Mesothelial cell of epicardium (in vitro differentiated cells): ENCODE results near the gene MICOS13. TPM values are rescaled to one million over a fixed set of nuclear protein-coding genes. Genes with fewer than 3 reads are reported as not detected.

ENCODE experiments used
- DNase-seq, 2 experiments: peaks; one replicate each; pipeline ENCODE4 v3.0.0; 2021; ENCODE audit warnings: low spot score in 2 of 2; ENCODE audit not compliant: unreplicated experiment in 2 of 2
- H3K27ac Mint-ChIP-seq: 2 replicates; pipeline ENCODE4 v1.8.0; 2021; ENCODE audit warnings: mixed read lengths
- H3K27me3 Mint-ChIP-seq: 2 replicates; pipeline ENCODE4 v1.8.0; 2021; ENCODE audit warnings: low read depth, mixed read lengths
- H3K36me3 Mint-ChIP-seq: 2 replicates; pipeline ENCODE4 v1.8.0; 2021; ENCODE audit warnings: mixed read lengths
- H3K4me1 Mint-ChIP-seq: 2 replicates; pipeline ENCODE4 v1.8.0; 2021; ENCODE audit warnings: mixed read lengths
- H3K4me3 Mint-ChIP-seq: 2 replicates; pipeline ENCODE4 v1.8.0; 2021; ENCODE audit warnings: mild to moderate bottlenecking, moderate library complexity, mixed read lengths
- H3K9me3 Mint-ChIP-seq: 2 replicates; pipeline ENCODE4 v1.8.0; 2021; ENCODE audit warnings: mixed read lengths
- total RNA-seq: library from RNA; stranded (reverse); gene quantifications from 3 replicates; pipeline ENCODE4 v1.2.1, GENCODE V29; 2021
- TF ChIP-seq, protein P1 (sequence below): fragments of 200-600 bp; sonication (generic); IDR thresholded peaks from one replicate; pipeline ENCODE4 v1.5.0; 2021; ENCODE audit warnings: antibody characterized with exemption; ENCODE audit not compliant: unreplicated experiment

MICOS13 gene
- total RNA-seq, 1 donor from 2014 or later: 30.7 TPM

DNA sequence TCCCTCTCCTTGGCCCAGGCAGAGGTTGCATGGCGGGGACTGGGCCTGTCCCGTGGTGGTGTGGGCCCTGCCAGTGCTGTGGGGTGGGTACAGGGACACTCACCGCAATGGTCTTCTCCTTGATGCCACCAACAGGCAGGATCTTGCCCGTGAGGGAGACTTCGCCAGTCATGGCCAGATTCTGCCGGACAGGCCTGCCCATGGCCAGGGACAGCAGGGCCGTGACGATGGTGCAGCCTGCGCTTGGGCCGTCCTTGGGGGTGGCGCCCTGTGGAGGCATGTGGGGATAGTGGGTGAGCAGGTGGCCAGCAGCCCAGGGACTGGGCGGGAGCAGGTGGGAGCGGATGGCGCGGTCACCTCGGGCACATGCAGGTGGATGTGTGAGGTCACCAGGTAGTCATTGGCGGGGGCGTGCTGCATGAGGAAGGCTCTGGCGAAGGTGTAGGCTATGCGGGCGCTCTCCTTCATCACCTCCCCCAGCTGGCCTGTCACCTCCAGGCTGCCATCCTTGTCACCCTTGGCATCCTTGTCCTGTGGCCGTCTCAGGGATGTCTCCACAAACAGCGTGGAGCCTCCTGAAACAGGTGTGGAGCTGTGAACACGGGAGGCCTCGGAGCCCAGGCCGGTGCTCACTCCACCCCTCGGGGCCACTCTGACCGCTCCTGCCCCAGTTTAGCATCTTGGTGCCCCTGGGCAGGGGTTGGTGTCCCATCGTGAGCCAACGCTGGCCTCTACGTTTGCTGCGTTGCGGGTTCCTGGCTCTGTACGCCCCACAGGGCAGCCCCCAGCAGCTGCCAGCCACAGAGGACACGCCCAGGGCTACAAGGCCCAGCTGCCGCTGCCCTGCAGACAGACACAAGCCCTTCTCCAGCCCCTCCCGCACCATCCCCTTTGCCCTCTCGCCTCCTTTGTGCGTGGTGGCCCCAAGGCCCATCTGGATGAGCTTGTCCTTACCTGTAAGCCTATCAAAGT is 13.2 kb upstream of the MICOS13 start:
- Mint-ChIP-seq H3K9me3 (no peaks in the 10 kb centered on the region), H3K4me1 (peaks cover 16% of the 10 kb centered on the region), H3K36me3 (no peaks in the 10 kb centered on the region), H3K4me3 (peak overlapping the region; percentile 98), H3K27ac (no peak overlapping the region), H3K27me3 (no peaks in the 10 kb centered on the region)
- DNase-seq: no peak
- TF ChIP-seq, protein P1, sequence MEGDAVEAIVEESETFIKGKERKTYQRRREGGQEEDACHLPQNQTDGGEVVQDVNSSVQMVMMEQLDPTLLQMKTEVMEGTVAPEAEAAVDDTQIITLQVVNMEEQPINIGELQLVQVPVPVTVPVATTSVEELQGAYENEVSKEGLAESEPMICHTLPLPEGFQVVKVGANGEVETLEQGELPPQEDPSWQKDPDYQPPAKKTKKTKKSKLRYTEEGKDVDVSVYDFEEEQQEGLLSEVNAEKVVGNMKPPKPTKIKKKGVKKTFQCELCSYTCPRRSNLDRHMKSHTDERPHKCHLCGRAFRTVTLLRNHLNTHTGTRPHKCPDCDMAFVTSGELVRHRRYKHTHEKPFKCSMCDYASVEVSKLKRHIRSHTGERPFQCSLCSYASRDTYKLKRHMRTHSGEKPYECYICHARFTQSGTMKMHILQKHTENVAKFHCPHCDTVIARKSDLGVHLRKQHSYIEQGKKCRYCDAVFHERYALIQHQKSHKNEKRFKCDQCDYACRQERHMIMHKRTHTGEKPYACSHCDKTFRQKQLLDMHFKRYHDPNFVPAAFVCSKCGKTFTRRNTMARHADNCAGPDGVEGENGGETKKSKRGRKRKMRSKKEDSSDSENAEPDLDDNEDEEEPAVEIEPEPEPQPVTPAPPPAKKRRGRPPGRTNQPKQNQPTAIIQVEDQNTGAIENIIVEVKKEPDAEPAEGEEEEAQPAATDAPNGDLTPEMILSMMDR: no peak

DNA sequence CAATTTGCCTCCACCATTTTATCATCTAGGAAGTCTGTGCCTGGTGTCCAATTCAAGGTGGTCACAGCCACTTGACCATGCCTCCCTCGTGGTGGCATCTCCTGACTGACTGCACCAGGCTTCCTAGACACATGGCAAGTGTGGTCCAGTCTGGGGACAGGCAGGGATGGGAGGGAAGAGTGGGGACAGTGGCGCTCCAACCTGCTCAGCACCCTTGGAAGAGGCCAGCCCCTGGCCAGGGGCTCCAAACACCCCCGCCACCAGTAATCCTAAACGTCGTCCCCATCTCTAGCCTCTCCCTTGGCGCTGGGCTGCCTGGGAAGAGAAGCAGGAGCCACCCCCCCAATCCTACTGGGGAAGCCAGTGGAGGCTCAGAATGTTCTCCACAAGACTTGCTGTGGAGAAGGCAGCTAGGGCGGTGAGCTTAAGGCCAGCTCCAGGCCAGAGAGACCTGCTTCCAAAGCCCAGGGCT is 12.4 kb upstream of the MICOS13 start:
- H3K4me3 Mint-ChIP-seq: peak overlapping the region; percentile 98
- peak overlapping the region; percentile 80 for H3K27ac Mint-ChIP-seq
- H3K36me3 Mint-ChIP-seq: no peaks in the 10 kb centered on the region

DNA sequence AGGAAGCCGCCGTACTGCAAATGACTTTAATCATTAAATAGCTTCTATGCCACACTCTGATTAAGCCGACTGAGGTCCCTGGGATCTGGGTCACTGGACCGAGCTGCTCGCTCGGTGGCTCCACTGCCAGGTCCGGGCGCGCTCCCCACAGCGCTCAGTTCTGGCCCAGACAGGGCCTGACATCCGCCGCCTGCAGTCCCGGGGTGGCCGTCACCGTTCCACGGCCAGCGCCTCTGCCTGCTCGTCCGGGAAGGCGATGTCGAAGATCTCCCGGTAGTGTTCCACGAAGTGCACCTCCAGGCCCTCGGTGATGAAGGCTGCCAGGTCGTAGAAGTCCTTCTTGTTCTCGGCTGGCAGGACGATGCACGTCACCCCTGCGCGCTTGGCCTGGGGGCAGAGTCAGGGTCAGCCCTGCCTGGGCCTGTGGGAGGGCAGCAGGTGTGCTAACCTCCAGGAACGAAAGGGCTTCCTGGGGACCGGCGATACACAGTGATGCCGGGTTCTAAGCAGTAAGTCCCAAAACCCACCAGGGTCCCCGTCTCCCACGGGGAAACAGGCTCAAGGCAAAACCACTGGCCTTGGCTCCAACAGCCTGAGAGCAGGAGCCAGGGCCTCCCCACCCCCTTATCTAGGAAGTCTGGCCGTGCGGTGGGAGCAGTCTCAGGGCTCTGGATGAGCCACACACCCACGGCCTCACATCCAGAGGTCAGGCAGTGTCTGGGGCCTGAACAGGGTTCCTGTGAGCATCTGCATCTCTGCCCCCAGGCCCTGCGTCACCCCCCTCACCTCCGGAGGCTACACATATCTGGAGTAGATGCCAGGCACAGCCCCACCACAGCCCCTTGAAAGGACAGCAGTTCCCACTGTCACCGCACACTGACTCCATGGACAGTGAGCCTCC is 11.8 kb upstream of the MICOS13 start:
- TF ChIP-seq, protein P1: no peak
- no peak for DNase-seq
- Mint-ChIP-seq H3K4me3 (peak overlapping the region; percentile 98), H3K36me3 (no peaks in the 10 kb centered on the region), H3K9me3 (no peaks in the 10 kb centered on the region), H3K27ac (peak overlapping the region; percentile 80), H3K27me3 (no peaks in the 10 kb centered on the region), H3K4me1 (peaks cover 16% of the 10 kb centered on the region)

More for the DNA sequence above, 12.4 kb upstream of the MICOS13 start:
- Mint-ChIP-seq H3K9me3 (no peaks in the 10 kb centered on the region), H3K27me3 (no peaks in the 10 kb centered on the region), H3K4me1 (peaks cover 16% of the 10 kb centered on the region)
- TF ChIP-seq, protein P1: no peak
- DNase-seq: no peak

DNA sequence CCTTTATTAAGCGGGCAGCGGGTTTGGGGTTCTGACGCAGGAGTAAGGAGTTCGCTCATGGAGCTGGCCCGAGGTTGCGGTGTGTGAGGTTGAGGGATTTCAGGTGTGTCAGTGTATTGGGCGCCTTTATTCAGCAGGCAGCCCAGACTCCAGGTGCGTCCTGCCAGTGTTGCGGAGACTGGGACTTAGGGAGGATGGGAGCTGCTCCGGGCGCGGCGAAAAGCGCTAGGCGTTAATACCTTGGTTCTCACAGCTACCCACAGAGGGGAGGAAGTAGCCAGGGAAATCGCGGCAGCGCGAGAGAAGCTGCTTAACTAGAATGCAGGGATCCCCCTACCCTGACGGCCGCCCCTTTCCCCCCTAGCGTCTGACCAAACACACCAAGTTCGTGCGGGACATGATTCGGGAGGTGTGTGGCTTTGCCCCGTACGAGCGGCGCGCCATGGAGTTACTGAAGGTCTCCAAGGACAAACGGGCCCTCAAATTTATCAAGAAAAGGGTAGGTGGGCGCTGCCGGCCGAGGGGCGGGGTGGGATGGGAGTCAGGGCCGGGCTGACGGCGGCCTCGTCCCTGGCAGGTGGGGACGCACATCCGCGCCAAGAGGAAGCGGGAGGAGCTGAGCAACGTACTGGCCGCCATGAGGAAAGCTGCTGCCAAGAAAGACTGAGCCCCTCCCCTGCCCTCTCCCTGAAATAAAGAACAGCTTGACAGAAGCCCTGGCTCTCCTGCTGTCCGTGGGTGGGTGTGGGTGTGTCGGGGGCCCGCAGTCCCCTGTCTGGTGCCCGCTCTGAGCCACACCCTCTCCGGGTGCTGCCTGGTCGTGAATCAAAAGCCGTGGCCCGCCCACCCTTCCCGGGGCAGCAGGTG is 10.9 kb upstream of the MICOS13 start:
- Mint-ChIP-seq H3K36me3 (no peaks in the 10 kb centered on the region), H3K27me3 (no peaks in the 10 kb centered on the region), H3K27ac (peak overlapping the region; percentile 97), H3K4me1 (peaks cover 16% of the 10 kb centered on the region), H3K4me3 (peak overlapping the region; percentile 98), H3K9me3 (no peaks in the 10 kb centered on the region)
- TF ChIP-seq, protein P1: no peak
- DNase-seq: no peak
